Measurements from ENCODE around the gene MRPS14. TPM values are rescaled to one million over a fixed set of nuclear protein-coding genes. Genes with fewer than 3 reads are reported as not detected.

Gene MRPS14
- total RNA-seq, 4 donors from 2014 or later = 10.8 to 15.6 (median 12.3) TPM

- H3K36me3 ChIP-seq = peaks cover 0 to 39% of the 10 kb centered on the region in 2 donors
- ATAC-seq = no peak
These were observed 18.0 kb downstream of the MRPS14 start for GRCh38 chr1:175005085-175005783.

GRCh38 chr1:175003521-175003920 lies 19.7 kb downstream of the MRPS14 start:
- H3K27ac ChIP-seq = no peak overlapping the region
- DNase-seq (no peak), ATAC-seq (no peak)
- peaks cover 0 to 24% of the 10 kb centered on the region in 2 donors for H3K36me3 ChIP-seq
- H3K4me3 ChIP-seq = no peak overlapping the region
- TF ChIP-seq POLR2A (IDR thresholded peaks at IDR 0.05) = no peak
- no peak for TF ChIP-seq CTCF (IDR thresholded peaks at IDR 0.05 in 4 of 5, conservative IDR thresholded peaks at IDR 0.05 in 1 of 5)
- H3K27me3 ChIP-seq = no peaks in the 10 kb centered on the region
- H3K9me3 ChIP-seq = no peaks in the 10 kb centered on the region
- intact Hi-C loops (cut with DNase I; ENCODE audit: low total_unique reads) (loop anchor here (2.0 kb wide), 1 partner anchor 1527 kb away; the partner anchor contains the start of gene PRDX6), in situ Hi-C loops (cut with MboI; ENCODE audit: low sequenced_read_pairs in 4 of 4) (no loop called here)
- peaks cover 17 to 31% of the 10 kb centered on the region in 2 donors for H3K4me1 ChIP-seq

More at GRCh38 chr1:175005085-175005783, 18.0 kb downstream of the MRPS14 start:
- no peaks in the 10 kb centered on the region for H3K27me3 ChIP-seq
- intact Hi-C loops (cut with DNase I; ENCODE audit: low total_unique reads) (no loop called here), in situ Hi-C loops (cut with MboI; ENCODE audit: low sequenced_read_pairs in 4 of 4) (no loop called here)
- no peaks in the 10 kb centered on the region for H3K9me3 ChIP-seq
- TF ChIP-seq POLR2A (IDR thresholded peaks at IDR 0.05) (no peak), CTCF (IDR thresholded peaks at IDR 0.05 in 4 of 5, conservative IDR thresholded peaks at IDR 0.05 in 1 of 5) (no peak)
- peaks cover 20 to 37% of the 10 kb centered on the region in 2 donors for H3K4me1 ChIP-seq
- H3K27ac ChIP-seq = no peak overlapping the region
- H3K4me3 ChIP-seq = no peak overlapping the region
- DNase-seq = no peak

GRCh38 chr1:175002910-175003517 lies 20.2 kb downstream of the MRPS14 start:
- H3K4me1 ChIP-seq = peaks cover 17 to 32% of the 10 kb centered on the region in 2 donors
- no peak for DNase-seq
- no peaks in the 10 kb centered on the region for H3K27me3 ChIP-seq
- in situ Hi-C loops (cut with MboI; ENCODE audit: low sequenced_read_pairs in 4 of 4) (no loop called here), intact Hi-C loops (cut with DNase I; ENCODE audit: low total_unique reads) (loop anchor here (2.0 kb wide), 1 partner anchor 1526 kb away; the partner anchor contains the start of gene PRDX6)
- no peaks in the 10 kb centered on the region for H3K9me3 ChIP-seq
- TF ChIP-seq CTCF (IDR thresholded peaks at IDR 0.05 in 4 of 5, conservative IDR thresholded peaks at IDR 0.05 in 1 of 5) (no peak), POLR2A (IDR thresholded peaks at IDR 0.05) (no peak)
- H3K36me3 ChIP-seq = peaks cover 0 to 19% of the 10 kb centered on the region in 2 donors
- ATAC-seq = no peak
- no peak overlapping the region for H3K4me3 ChIP-seq
- H3K27ac ChIP-seq = no peak overlapping the region

GRCh38 chr1:175000697-175001187 lies 22.5 kb downstream of the MRPS14 start:
- ATAC-seq (no peak), DNase-seq (no peak)
- intact Hi-C loops (cut with DNase I; ENCODE audit: low total_unique reads) = no loop called here

More at GRCh38 chr1:175000697-175001187, 22.5 kb downstream of the MRPS14 start:
- no peaks in the 10 kb centered on the region for H3K27me3 ChIP-seq
- peak overlapping the region; percentile 72 to 83 (median 74) for H3K4me3 ChIP-seq
- peak overlapping the region; percentile 94 to 97 (median 96) for H3K27ac ChIP-seq
- H3K9me3 ChIP-seq = no peaks in the 10 kb centered on the region
- no peaks in the 10 kb centered on the region for H3K36me3 ChIP-seq
- in situ Hi-C loops (cut with MboI; ENCODE audit: low sequenced_read_pairs in 4 of 4) = no loop called here
- TF ChIP-seq CTCF (IDR thresholded peaks at IDR 0.05 in 4 of 5, conservative IDR thresholded peaks at IDR 0.05 in 1 of 5) (no peak), POLR2A (IDR thresholded peaks at IDR 0.05) (no peak)
- peaks cover 17 to 24% of the 10 kb centered on the region in 2 donors for H3K4me1 ChIP-seq

All from gastrocnemius medialis (tissue), 4 donors.